CD4-positive, alpha-beta T cell (primary cell): ENCODE results near the gene PALM. TPM values are rescaled to one million over a fixed set of nuclear protein-coding genes. Genes with fewer than 3 reads are reported as not detected.
A peak's percentile ranks its signal among the peaks of the same experiment; 100 is the strongest.

ENCODE experiments used
- ATAC-seq: fragments of 200-7000 bp; cut with Tn5 transposase; one replicate; pipeline ENCODE4 v1.10.0; 2022; ENCODE audit warnings: mild to moderate bottlenecking; ENCODE audit not compliant: poor library complexity
- CTCF ChIA-PET: fragments of 350-600 bp; sonication (Branson Sonifier 250); formaldehyde crosslinking; loops from one replicate; lab custom pipeline; 2021; ENCODE audit warnings: antibody characterized with exemption, inconsistent platforms; lab: Charles Lee
- POLR2A ChIA-PET: fragments of 350-600 bp; sonication (Branson Sonifier 250); formaldehyde crosslinking; loops from one replicate; lab custom pipeline; 2021; ENCODE audit warnings: antibody characterized with exemption, inconsistent platforms; lab: Charles Lee
- DNase-seq, 14 experiments: peaks; one replicate each; pipeline ENCODE4 v3.0.0-alpha.2; 2013 to 2020; ENCODE audit warnings: mixed read lengths in 2 of 14
- H3K27ac ChIP-seq, 2 donors: one replicate each; pipeline versions ENCODE4 v1.5.1 to v1.7.0; 2013; ENCODE audit warnings: low read length in 2 of 2, low read depth in 1 of 2, mild to moderate bottlenecking in 1 of 2
- H3K27me3 ChIP-seq, 2 experiments: 1 replicate in 1 of 2; 2 replicates in 1 of 2; pipeline versions ENCODE4 v1.6.1 to v1.7.0; 2013; ENCODE audit warnings: low read length in 2 of 2, control low read depth in 1 of 2, mild to moderate bottlenecking in 1 of 2, moderate library complexity in 1 of 2; ENCODE audit not compliant: insufficient read depth in 2 of 2, control insufficient read depth in 1 of 2
- H3K36me3 ChIP-seq: one replicate; pipeline ENCODE4 v1.6.1; 2013; ENCODE audit warnings: low read length, control low read depth; ENCODE audit not compliant: insufficient read depth
- H3K4me1 ChIP-seq: one replicate; pipeline ENCODE4 v1.6.1; 2013; ENCODE audit warnings: low read length, control low read depth; ENCODE audit not compliant: insufficient read depth
- H3K4me3 ChIP-seq: one replicate; pipeline ENCODE4 v1.5.1; 2013; ENCODE audit warnings: mild to moderate bottlenecking, low read length, moderate library complexity
- H3K9me3 ChIP-seq, 2 experiments: 1 replicate in 1 of 2; 2 replicates in 1 of 2; pipeline versions ENCODE4 v1.6.1 to v1.7.0; 2013; ENCODE audit warnings: low read length in 2 of 2, mild to moderate bottlenecking in 2 of 2, control low read depth in 1 of 2, moderate library complexity in 1 of 2; ENCODE audit not compliant: control insufficient read depth in 1 of 2, insufficient read depth in 1 of 2
- H3K27ac Mint-ChIP-seq: one replicate; pipeline ENCODE4 v1.8.0; 2020; ENCODE audit warnings: mixed read lengths
- H3K27me3 Mint-ChIP-seq: one replicate; pipeline ENCODE4 v1.8.0; 2021; ENCODE audit warnings: mixed read lengths
- H3K36me3 Mint-ChIP-seq: one replicate; pipeline ENCODE4 v1.8.0; 2021; ENCODE audit warnings: low read depth, mixed read lengths
- H3K4me1 Mint-ChIP-seq: one replicate; pipeline ENCODE4 v1.8.0; 2021; ENCODE audit warnings: low read depth, mixed read lengths
- H3K4me3 Mint-ChIP-seq: one replicate; pipeline ENCODE4 v1.8.0; 2020; ENCODE audit warnings: mild to moderate bottlenecking, mixed read lengths
- H3K9me3 Mint-ChIP-seq: one replicate; pipeline ENCODE4 v1.8.0; 2020; ENCODE audit warnings: mixed read lengths
- intact Hi-C, 2 experiments: fragments of 100-400 bp; cut with DNase I in 1 of 2; cut with micrococcal nuclease in 1 of 2; formaldehyde crosslinking; loops; one replicate each; pipeline versions ENCODE4 v1.15.1 to v1.9.0; 2023 to 2025; cut with DNase I, micrococcal nuclease
- total RNA-seq, 174 experiments: library from RNA in 2 of 174; stranded (reverse) in 2 of 174; gene quantifications; one replicate each; pipeline ENCODE4 v1.2.3 and lab custom pipeline; 2021 to 2026
- TF ChIP-seq, protein P1 (sequence below): fragments of 200-600 bp; IDR thresholded peaks from one replicate; pipeline ENCODE4 v1.8.0; 2022; ENCODE audit warnings: antibody characterized with exemption, mild to moderate bottlenecking

PALM gene
- total RNA-seq, 2 experiments from 2014 or later = not detected

GRCh38 chr19:661427-662196, 47.1 kb upstream of the PALM start:
- no peaks in the 10 kb centered on the region for H3K9me3 ChIP-seq
- peak overlapping the region; percentile 92 to 97 for H3K27ac ChIP-seq
- peaks cover 74% of the 10 kb centered on the region for H3K4me1 ChIP-seq
- TF ChIP-seq, protein P1, sequence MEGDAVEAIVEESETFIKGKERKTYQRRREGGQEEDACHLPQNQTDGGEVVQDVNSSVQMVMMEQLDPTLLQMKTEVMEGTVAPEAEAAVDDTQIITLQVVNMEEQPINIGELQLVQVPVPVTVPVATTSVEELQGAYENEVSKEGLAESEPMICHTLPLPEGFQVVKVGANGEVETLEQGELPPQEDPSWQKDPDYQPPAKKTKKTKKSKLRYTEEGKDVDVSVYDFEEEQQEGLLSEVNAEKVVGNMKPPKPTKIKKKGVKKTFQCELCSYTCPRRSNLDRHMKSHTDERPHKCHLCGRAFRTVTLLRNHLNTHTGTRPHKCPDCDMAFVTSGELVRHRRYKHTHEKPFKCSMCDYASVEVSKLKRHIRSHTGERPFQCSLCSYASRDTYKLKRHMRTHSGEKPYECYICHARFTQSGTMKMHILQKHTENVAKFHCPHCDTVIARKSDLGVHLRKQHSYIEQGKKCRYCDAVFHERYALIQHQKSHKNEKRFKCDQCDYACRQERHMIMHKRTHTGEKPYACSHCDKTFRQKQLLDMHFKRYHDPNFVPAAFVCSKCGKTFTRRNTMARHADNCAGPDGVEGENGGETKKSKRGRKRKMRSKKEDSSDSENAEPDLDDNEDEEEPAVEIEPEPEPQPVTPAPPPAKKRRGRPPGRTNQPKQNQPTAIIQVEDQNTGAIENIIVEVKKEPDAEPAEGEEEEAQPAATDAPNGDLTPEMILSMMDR = no peak
- CTCF ChIA-PET = interaction anchor here (1.6 to 2.3 kb wide), 3 partner anchors 19 to 77 kb away, joined by 4 to 17 read pairs (median 8); no protein-coding TSS in a partner anchor
- Mint-ChIP-seq H3K36me3 (peaks cover 31% of the 10 kb centered on the region), H3K9me3 (no peaks in the 10 kb centered on the region), H3K27ac (peak overlapping the region; percentile 97), H3K27me3 (no peaks in the 10 kb centered on the region), H3K4me3 (peak overlapping the region; percentile 97), H3K4me1 (peaks cover 46% of the 10 kb centered on the region)
- H3K36me3 ChIP-seq = peaks cover 25% of the 10 kb centered on the region
- H3K4me3 ChIP-seq = peak overlapping the region; percentile 97
- peak; percentile 41 to 87 (median 66) for DNase-seq
- no peaks in the 10 kb centered on the region for H3K27me3 ChIP-seq
- POLR2A ChIA-PET = interaction anchor here (0.6 to 2.7 kb wide), 12 partner anchors 9 to 608 kb away, joined by 3 to 19 read pairs (median 4); partner anchors contain the start of genes CDC34, CIRBP, FGF22 and POLRMT
- ATAC-seq = peak; percentile 29
- intact Hi-C loops = loop anchor here (1.0 to 5.0 kb wide), 8 partner anchors 22 to 155 kb away; partner anchors contain the start of genes BSG (in 2 of the 2), CDC34 (in 1 of the 2), FGF22 (in 1 of the 2) and HCN2 (in 1 of the 2)

DNA sequence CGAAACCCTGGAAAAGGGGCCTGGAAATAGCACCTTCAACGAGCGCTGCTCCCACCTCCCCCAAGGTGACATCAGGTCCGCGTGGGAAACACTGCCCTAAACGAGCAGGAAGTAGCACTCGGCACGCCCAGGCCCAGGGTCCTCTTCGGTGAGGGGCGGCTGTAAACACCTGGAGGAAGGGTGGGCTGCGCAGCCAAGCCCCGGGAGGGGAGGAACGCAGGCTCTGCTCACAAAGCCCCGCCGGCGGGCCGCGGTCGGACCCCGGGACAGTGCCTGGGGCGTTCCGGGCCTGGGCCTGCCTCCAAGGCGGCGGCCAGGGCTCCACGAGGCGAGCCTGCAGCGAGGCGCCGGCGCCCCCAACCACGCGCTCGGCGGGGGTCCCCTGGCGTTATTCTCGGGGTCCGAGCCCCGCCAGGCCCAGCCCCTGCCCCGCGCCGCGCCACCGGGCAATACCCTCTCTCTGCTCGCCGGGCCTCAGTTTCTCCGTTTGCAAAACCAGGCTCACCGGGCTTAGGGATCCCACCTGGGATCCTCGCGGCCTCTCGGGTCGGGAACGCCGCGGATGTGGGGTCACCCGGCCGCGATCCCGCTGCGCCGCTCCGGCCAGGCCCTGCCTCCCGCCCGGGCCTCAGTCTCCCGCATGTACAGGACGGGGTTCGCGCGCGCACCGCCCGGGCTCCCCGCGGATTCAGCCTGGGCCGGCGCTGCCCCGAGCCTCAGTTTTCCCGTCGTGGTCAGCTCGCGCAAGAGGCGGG, 46.4 kb upstream of the PALM start:
- Mint-ChIP-seq H3K9me3 (no peaks in the 10 kb centered on the region), H3K36me3 (peaks cover 31% of the 10 kb centered on the region), H3K27ac (peak overlapping the region; percentile 97), H3K27me3 (no peaks in the 10 kb centered on the region), H3K4me3 (peak overlapping the region; percentile 97), H3K4me1 (peaks cover 40% of the 10 kb centered on the region)
- peak; percentile 20 for ATAC-seq
- Histone ChIP-seq H3K36me3 (peaks cover 20% of the 10 kb centered on the region), H3K27ac (peak overlapping the region; percentile 92 to 97), H3K4me1 (peaks cover 66% of the 10 kb centered on the region), H3K4me3 (peak overlapping the region; percentile 97), H3K27me3 (no peaks in the 10 kb centered on the region), H3K9me3 (no peaks in the 10 kb centered on the region)
- ChIA-PET POLR2A (interaction anchor here (1.2 to 1.6 kb wide), 8 partner anchors 17 to 607 kb away, joined by 3 to 45 read pairs (median 5); partner anchors contain the start of genes CDC34 and POLRMT), CTCF (interaction anchor here (1.7 to 1.8 kb wide), 3 partner anchors 72 to 152 kb away, joined by 4 to 14 read pairs (median 6); no protein-coding TSS in a partner anchor)
- TF ChIP-seq, protein P1 = no peak
- intact Hi-C loops = loop anchor here (1.0 to 5.0 kb wide), 7 partner anchors 52 to 156 kb away; partner anchors contain the start of genes BSG (in 2 of the 2), CDC34 (in 1 of the 2), HCN2 (in 1 of the 2) and PTBP1 (in 1 of the 2)
- peak; percentile 40 to 91 (median 70) for DNase-seq
